IPS-NIHi7 (cell line): ENCODE measurements around the gene OR10AD1.
A peak's percentile ranks its signal among the peaks of the same experiment; 100 is the strongest.

Experiments used
- DNase-seq: peaks from one replicate; pipeline ENCODE4 v3.0.0; 2012; ENCODE audit warnings: mixed read lengths; ENCODE audit errors: extremely low spot score

The OR10AD1 gene

GRCh38 chr12:48191096-48191495 is 12.0 kb downstream of the OR10AD1 start:
- DNase-seq, result no peak

- peak; percentile 61 for DNase-seq
Measured at GRCh38 chr12:48189331-48190125, 13.6 kb downstream of the OR10AD1 start.

DNA sequence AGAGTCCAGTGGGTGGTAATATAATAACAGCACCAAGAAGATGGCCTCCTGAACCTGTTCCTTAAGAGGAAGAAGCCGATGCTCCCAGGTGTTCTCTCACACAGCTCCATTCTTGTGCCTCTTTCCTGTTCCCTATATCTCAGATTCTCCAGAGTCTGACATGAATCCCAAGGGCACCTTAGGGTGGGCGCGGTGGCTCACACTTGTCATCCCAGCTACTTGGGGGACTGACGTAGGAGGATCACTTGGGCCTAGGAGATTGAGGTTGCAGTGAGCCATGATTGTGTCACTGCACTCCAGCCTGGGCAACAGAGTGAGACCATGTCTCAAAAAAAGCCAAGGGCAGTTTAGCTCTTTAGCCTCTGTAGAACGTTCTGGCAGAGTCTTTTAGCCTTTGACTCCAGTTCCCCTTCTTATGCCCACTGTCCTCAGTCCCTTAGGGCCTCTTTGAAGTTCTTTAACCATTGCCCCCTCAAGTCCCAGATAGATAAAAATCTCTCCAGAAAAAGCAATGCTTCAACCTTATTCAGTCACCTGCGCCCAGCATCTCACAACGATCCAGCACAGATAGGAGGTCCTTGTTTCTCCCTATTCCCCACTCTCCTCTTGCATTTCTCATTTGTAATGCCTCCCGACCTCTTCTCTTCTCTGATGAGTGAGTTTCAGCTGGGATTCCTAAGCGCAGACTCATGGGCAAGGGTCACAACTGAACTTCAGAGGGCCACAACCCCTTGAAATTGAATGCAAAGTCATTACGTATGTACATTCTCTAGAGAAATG is 15.0 kb downstream of the OR10AD1 start:
- no peak for DNase-seq

DNA sequence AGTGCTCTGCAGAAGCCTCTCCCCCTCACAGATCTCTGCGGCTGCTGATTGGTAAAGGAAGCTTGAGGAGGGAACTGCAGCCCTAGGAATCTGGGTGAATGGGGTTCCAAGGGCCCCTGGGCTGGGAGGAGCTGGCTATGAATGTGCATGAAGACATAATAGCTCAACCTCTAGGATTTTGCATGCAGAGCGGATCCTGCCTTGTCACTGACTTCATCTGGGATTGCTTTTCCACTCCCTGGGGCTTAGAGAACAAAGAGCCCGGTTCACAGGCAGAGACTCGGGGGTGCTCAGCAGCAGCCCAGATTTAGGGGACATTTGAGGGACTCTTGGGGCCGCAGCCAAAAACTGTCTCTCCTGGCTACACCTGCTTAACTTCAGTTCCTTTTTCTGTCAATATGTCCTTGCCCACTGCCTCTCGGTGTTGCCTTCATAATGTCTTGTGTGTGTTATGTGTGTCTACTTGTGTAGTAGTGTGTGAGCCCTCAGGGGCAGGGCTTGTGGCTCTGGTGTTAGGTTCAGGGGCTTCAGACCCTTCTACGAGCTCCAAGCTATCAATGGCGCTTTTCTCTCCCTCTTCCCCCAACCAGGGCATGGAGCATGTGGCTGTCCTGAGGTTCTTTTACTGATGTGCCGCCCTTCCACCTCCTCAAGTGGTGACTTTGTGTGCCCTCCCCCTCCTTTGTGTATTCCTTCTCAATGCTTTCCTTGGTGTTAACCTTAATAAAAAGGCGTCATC is 17.7 kb downstream of the OR10AD1 start:
- DNase-seq, result no peak

- no peak for DNase-seq
Measured at GRCh38 chr12:48184549-48184922, 18.6 kb downstream of the OR10AD1 start.

GRCh38 chr12:48183876-48184548 is 19.1 kb downstream of the OR10AD1 start:
- DNase-seq, result no peak

- DNase-seq, result peak; percentile 77
Measured at GRCh38 chr12:48183091-48183875, 19.8 kb downstream of the OR10AD1 start, which contains the start of gene CCDC184. TSS of gene CCDC184 (plus strand) at chr12:48183644. CDS start at chr12:48184123, 479 bp downstream.

DNA sequence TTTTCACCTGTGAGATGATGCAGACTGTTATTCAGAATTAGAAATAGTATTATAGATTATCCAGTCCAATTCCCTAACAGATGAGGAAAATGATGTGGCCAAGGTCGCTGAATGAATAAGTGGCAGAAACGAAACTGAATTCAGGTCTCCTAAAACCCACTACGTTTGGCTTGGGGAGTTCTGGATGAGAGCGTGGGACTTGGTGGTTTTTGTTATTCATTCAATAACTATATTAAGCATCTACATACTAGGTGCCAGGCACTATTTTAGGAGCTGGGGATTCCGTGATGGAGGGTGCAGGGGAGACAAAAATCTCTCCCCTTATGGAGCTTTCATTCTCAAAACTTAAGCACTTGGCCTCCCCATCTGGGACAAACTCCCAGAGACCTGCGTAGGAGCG is 20.5 kb downstream of the OR10AD1 start:
- no peak for DNase-seq

DNA sequence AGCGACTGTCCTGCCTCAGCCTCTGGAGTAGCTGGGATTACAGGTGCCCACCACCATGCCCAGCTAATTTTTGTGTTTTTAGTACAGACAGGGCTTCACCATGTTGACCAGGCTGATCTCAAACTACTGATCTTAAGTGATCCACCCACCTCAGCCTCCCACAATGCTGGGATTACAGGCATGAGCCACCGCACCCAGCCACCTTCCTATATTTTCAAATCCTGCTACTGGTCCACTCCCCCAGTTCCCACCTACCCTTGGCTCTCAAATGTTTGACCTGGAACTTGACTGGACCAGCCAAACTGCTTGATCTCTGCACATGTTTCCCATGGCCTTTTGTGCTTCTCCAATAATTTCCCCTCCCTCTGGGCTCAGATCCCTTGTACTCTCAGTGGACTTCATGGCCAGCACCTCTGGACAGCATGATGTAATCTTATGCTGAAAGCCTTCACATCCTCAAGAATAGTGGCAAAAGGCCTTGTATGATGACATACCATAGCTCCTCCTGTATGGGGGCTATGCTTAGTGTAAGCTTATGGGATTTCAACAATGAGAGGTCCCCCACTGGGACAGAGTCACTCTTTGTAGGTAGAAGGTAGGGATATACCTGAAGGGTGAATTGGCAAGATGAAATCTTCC is 22.1 kb downstream of the OR10AD1 start:
- no peak for DNase-seq

GRCh38 chr12:48180424-48180823 is 22.7 kb downstream of the OR10AD1 start:
- no peak for DNase-seq

DNA sequence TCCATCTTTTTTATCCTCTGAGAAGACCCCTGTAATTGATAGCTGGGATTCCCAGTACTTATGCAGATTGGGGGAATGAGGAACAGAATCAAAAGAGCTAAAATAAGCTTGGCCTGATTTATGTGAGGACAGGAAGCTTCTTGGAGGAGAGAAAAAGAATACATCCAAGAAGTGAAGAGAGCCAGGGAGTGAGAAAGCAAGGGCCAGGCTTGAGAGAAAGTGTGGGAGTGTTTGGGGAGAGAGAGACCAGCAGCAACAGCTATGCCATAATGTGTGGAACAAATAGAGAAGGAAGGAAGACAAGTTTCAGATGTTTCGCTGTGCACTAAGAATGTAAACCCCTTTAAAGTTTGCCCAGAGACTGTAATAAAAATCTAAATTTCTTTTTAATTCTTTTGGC is 23.6 kb downstream of the OR10AD1 start:
- DNase-seq, result no peak

- no peak for DNase-seq
Measured at GRCh38 chr12:48177982-48178381, 25.1 kb downstream of the OR10AD1 start.

GRCh38 chr12:48176417-48176751 is 26.7 kb downstream of the OR10AD1 start:
- no peak for DNase-seq

- no peak for DNase-seq
Measured at GRCh38 chr12:48175613-48176416, 27.3 kb downstream of the OR10AD1 start.

DNA sequence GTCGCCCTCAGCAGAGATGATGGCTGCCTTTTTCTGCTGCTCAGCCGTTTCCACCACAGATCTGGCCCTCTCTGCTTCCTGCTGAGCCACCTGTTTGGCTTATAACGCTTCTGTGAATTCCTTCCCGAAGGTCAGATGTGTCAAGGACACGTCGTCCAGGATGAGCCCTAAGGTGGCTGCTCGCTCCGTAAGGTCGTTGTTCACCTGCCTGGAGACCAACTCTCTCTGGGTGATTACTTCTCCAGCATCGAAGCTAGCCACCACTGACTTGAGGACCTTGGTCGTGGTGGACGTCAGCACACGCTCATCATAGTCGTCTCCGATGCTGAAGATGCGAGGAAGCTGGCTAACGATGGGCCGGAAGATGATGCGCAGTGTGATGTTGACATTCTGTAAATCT is 34.1 kb downstream of the OR10AD1 start:
- no peak for DNase-seq

GRCh38 chr12:48165089-48165981 is 37.8 kb downstream of the OR10AD1 start:
- peak; percentile 53 for DNase-seq

GRCh38 chr12:48164451-48164850 is 38.6 kb downstream of the OR10AD1 start:
- DNase-seq, result no peak

DNA sequence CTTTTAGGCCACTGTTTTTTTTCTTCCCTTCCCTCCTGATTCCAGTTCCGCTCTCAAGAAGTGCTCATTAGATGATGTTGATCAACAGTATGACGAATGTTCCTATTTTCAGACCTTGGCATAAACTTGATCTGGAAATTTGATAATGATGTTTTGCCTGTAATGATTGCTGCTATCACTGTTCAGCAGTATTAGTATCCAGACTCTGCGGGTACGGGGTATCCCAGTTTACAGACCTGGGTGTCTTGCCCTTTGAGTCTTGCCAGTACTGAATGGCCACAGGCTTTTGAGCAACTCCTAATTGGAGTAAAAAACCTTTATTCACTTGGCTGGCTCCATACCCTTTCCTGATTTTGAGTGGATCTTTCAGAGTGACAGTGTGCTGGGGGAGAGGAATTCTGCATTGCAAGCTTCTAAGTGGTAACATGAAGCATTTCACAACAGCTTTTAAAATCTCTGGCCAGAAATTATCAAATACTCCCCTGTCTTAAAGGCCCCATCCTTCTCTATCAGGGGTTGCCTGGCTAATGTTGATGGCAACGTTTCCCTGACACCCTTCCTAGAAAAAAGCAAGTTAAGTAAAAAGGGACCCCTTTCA is 39.8 kb downstream of the OR10AD1 start:
- no peak for DNase-seq
